Activated T-cell treated with anti-CD3 and anti-CD28 coated beads, Interleukin-2, amount 50 U/mL, for 72 hours (primary cell): ENCODE results near the gene HPS5. TPM values are rescaled to one million over a fixed set of nuclear protein-coding genes. Genes with fewer than 3 reads are reported as not detected.
A peak's percentile ranks its signal among the peaks of the same experiment; 100 is the strongest.
"Not testable (repeated sequence)": the region's sequence is repeated elsewhere in the genome, so short reads cannot be mapped to it uniquely, and the experiment has no call there.

Source experiments
- ATAC-seq, 2 donors: fragments of 150-1000 bp; cut with Tn5 transposase; replicated peaks in 1 of 2; 2 replicates each; pipeline ENCODE4 v1.10.0; 2021; ENCODE audit warnings: moderate library complexity in 2 of 2, mild to moderate bottlenecking in 1 of 2
- DNase-seq, 2 donors: peaks; one replicate each; pipeline ENCODE4 v3.0.0; 2021 to 2022; ENCODE audit warnings: mixed read lengths in 1 of 2
- H3K27ac Mint-ChIP-seq: one replicate; pipeline ENCODE4 v1.8.0; 2022; ENCODE audit warnings: mild to moderate bottlenecking, moderate library complexity, mixed read lengths
- H3K27me3 Mint-ChIP-seq: one replicate; pipeline ENCODE4 v1.8.0; 2022; ENCODE audit warnings: low read depth, mixed read lengths
- H3K36me3 Mint-ChIP-seq, 2 donors: one replicate each; pipeline ENCODE4 v1.8.0; 2022; ENCODE audit warnings: mixed read lengths in 2 of 2, mild to moderate bottlenecking in 1 of 2; ENCODE audit not compliant: insufficient read depth in 2 of 2
- H3K4me1 Mint-ChIP-seq: one replicate; pipeline ENCODE4 v1.8.0; 2022; ENCODE audit warnings: low read depth, mixed read lengths
- H3K4me3 Mint-ChIP-seq, 2 donors: one replicate each; pipeline ENCODE4 v1.8.0; 2022; ENCODE audit warnings: mild to moderate bottlenecking in 2 of 2, mixed read lengths in 2 of 2, moderate library complexity in 2 of 2
- H3K9me3 Mint-ChIP-seq, 2 donors: one replicate each; pipeline ENCODE4 v1.8.0; 2022; ENCODE audit warnings: mixed read lengths in 2 of 2
- total RNA-seq, 2 donors: library from RNA; stranded (reverse); gene quantifications; one replicate each; pipeline ENCODE4 v1.2.3, GENCODE V29; 2022

Gene HPS5
- total RNA-seq, 2 donors from 2014 or later = 18.7 to 22.2 TPM

DNA sequence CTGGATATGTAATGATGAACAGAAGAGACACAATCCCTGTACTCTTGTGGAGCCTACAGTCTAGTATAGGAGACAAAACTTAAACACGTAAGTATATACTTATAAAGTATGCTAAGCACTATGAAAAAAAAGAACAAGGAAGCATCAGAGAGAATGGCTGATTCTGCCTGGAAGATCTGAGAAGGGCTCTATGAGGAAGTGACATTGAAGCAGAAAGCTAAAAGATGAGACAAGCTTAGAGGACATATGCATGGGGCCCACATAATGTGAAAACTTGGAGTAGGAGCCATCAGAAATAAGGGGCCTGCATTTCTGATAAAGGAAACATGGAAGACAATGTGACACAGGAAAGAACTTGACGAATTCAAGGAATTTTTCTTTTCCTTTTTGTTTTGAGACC is 39.3 kb downstream of the HPS5 start:
- H3K4me1 Mint-ChIP-seq = peaks cover 7% of the 10 kb centered on the region
- ATAC-seq (no peak), DNase-seq (no peak)
- H3K9me3 Mint-ChIP-seq = no peaks in the 10 kb centered on the region
- H3K27me3 Mint-ChIP-seq = no peaks in the 10 kb centered on the region
- peaks cover 2 to 19% of the 10 kb centered on the region in 2 donors for H3K36me3 Mint-ChIP-seq
- peak overlapping the region; percentile 43 for H3K27ac Mint-ChIP-seq
- no peak overlapping the region for H3K4me3 Mint-ChIP-seq

DNA sequence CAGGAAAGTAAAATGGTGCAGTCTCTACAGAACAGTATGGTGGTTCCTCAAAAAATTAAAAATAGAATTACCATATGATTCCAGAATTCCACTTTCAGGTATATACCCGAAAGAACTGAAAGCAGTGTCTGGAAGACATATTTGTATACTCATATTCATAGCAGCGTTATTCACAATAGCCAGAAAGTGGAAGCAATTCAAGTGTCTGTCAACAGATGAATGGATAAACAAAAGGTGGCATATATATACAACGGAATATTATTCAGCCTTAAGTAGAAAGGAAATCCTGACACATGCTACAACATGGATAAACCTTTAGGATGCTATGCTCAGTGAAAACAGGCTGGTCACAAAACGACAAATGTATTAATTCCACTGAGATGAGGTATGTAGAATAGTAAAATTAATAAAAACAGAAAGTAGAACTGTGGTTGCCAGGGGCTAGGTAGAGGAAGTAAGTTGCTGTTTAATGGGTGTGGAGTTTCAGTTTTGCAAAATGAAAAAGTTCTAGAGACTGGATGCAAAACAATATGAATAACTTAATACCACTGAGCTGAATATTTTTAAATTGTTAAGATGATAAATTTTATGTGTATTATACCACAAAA is 41.4 kb downstream of the HPS5 start:
- peak in 1 of 2 donors; percentile 23 for ATAC-seq

GRCh38 chr11:18277565-18278271 is 44.2 kb downstream of the HPS5 start:
- no peak overlapping the region for H3K27ac Mint-ChIP-seq
- ATAC-seq (no peak), DNase-seq (no peak)
- no peaks in the 10 kb centered on the region for H3K9me3 Mint-ChIP-seq
- H3K27me3 Mint-ChIP-seq = no peaks in the 10 kb centered on the region
- peaks cover 1 to 11% of the 10 kb centered on the region in 2 donors for H3K36me3 Mint-ChIP-seq
- no peak overlapping the region for H3K4me3 Mint-ChIP-seq
- peaks cover 7% of the 10 kb centered on the region for H3K4me1 Mint-ChIP-seq

More for the DNA sequence above, 41.4 kb downstream of the HPS5 start:
- Mint-ChIP-seq H3K4me1 (peaks cover 7% of the 10 kb centered on the region), H3K27ac (peak overlapping the region; percentile 93), H3K27me3 (no peaks in the 10 kb centered on the region), H3K36me3 (peaks cover 2 to 18% of the 10 kb centered on the region in 2 donors), H3K9me3 (no peaks in the 10 kb centered on the region), H3K4me3 (peak overlapping the region in 1 of 2 donors; percentile 39)
- no peak for DNase-seq

- DNase-seq = no peak
- no peak overlapping the region for H3K4me3 Mint-ChIP-seq
- no peak overlapping the region for H3K27ac Mint-ChIP-seq
- H3K9me3 Mint-ChIP-seq = no peaks in the 10 kb centered on the region
- ATAC-seq = no peak
- no peaks in the 10 kb centered on the region for H3K27me3 Mint-ChIP-seq
- peaks cover 7% of the 10 kb centered on the region for H3K4me1 Mint-ChIP-seq
- H3K36me3 Mint-ChIP-seq = peaks cover 0 to 1% of the 10 kb centered on the region in 2 donors
Measured at GRCh38 chr11:18271206-18271605, 50.7 kb downstream of the HPS5 start.

- Mint-ChIP-seq H3K9me3 (no peaks in the 10 kb centered on the region), H3K4me3 (no peak overlapping the region), H3K27ac (no peak overlapping the region), H3K27me3 (no peaks in the 10 kb centered on the region), H3K36me3 (peaks cover 0 to 1% of the 10 kb centered on the region in 2 donors), H3K4me1 (peaks cover 7% of the 10 kb centered on the region)
- no peak for DNase-seq
- ATAC-seq = no peak
Measured at GRCh38 chr11:18270102-18270501, 51.8 kb downstream of the HPS5 start.

DNA sequence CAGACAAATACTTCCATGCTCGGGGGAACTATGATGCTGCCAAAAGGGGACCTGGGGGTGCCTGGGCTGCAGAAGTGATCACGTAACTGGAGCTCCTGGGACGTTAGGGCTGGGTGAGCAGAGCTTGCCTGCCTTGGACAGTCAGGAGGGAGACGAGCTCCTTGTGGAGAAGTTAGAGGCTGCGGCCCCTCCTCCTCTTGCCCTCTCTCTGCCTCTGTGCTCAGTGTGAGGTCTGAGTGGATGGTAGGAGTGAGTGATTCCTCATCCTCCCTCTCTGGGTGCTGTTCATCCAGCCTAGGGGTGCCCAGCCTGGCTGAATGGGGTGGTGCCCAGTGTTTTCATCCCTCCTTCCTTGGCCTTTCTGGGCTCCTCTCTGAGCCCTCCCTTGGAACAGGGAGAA is 52.7 kb downstream of the HPS5 start:
- not testable (repeated sequence) for H3K36me3 Mint-ChIP-seq, H3K27ac Mint-ChIP-seq, H3K9me3 Mint-ChIP-seq, H3K27me3 Mint-ChIP-seq, H3K4me1 Mint-ChIP-seq, DNase-seq, H3K4me3 Mint-ChIP-seq, ATAC-seq

GRCh38 chr11:18267335-18268133 is 54.4 kb downstream of the HPS5 start:
- not testable (repeated sequence) for H3K4me1 Mint-ChIP-seq, DNase-seq, H3K27ac Mint-ChIP-seq, H3K9me3 Mint-ChIP-seq, H3K36me3 Mint-ChIP-seq, H3K27me3 Mint-ChIP-seq
- peak; percentile 53 to 76 for ATAC-seq
- peak overlapping the region in 1 of 2 donors; percentile 49 for H3K4me3 Mint-ChIP-seq

- ATAC-seq (no peak), DNase-seq (no peak)
- Mint-ChIP-seq H3K4me1 (peaks cover 7% of the 10 kb centered on the region), H3K27ac (no peak within 1 kb of the TSS), H3K9me3 (no peaks in the 10 kb centered on the region), H3K4me3 (no peak within 1 kb of the TSS), H3K36me3 (no peaks in the 10 kb centered on the region), H3K27me3 (peaks cover 9% of the 10 kb centered on the region)
Measured at GRCh38 chr11:18265949-18266348, 56.0 kb downstream of the HPS5 start, which contains the start of gene SAA1. TSS of gene SAA1 (plus strand) at chr11:18266264. CDS start at chr11:18266888, 624 bp downstream.

- peaks cover 7% of the 10 kb centered on the region for H3K4me1 Mint-ChIP-seq
- H3K9me3 Mint-ChIP-seq = no peaks in the 10 kb centered on the region
Measured at GRCh38 chr11:18264677-18265555, 57.0 kb downstream of the HPS5 start.

GRCh38 chr11:18264035-18264434 is 57.9 kb downstream of the HPS5 start:
- H3K4me1 Mint-ChIP-seq = peaks cover 7% of the 10 kb centered on the region
- H3K36me3 Mint-ChIP-seq = no peaks in the 10 kb centered on the region
- peaks cover 9% of the 10 kb centered on the region for H3K27me3 Mint-ChIP-seq
- ATAC-seq (no peak), DNase-seq (no peak)
- H3K27ac Mint-ChIP-seq = no peak overlapping the region
- H3K9me3 Mint-ChIP-seq = no peaks in the 10 kb centered on the region
- H3K4me3 Mint-ChIP-seq = no peak overlapping the region

More at GRCh38 chr11:18264677-18265555, 57.0 kb downstream of the HPS5 start:
- Mint-ChIP-seq H3K4me3 (no peak overlapping the region), H3K36me3 (no peaks in the 10 kb centered on the region), H3K27me3 (peaks cover 9% of the 10 kb centered on the region), H3K27ac (no peak overlapping the region)
- DNase-seq (no peak), ATAC-seq (no peak)

- not testable (repeated sequence) for ATAC-seq, H3K4me3 Mint-ChIP-seq, DNase-seq, H3K4me1 Mint-ChIP-seq, H3K36me3 Mint-ChIP-seq, H3K9me3 Mint-ChIP-seq, H3K27me3 Mint-ChIP-seq, H3K27ac Mint-ChIP-seq
Measured at GRCh38 chr11:18262681-18263350, 59.1 kb downstream of the HPS5 start.

- DNase-seq (no peak), ATAC-seq (no peak)
- peaks cover 9% of the 10 kb centered on the region for H3K27me3 Mint-ChIP-seq
- no peak overlapping the region for H3K4me3 Mint-ChIP-seq
- H3K9me3 Mint-ChIP-seq = no peaks in the 10 kb centered on the region
- no peaks in the 10 kb centered on the region for H3K4me1 Mint-ChIP-seq
- H3K27ac Mint-ChIP-seq = no peak overlapping the region
- no peaks in the 10 kb centered on the region for H3K36me3 Mint-ChIP-seq
Measured at GRCh38 chr11:18261721-18262120, 60.2 kb downstream of the HPS5 start.
